ENCODE measurements around the gene MYO19.

GRCh38 chr17:36460265-36460937 lies 74.3 kb downstream of the MYO19 start:
- TF ChIP-seq CTCF (IDR thresholded peaks at IDR 0.05) (peak; percentile 25), EZH2phosphoT487 (IDR thresholded peaks at IDR 0.05) (no peak)
